ENCODE measurements around the gene CHMP2A.
"Not testable (repeated sequence)": the region's sequence is repeated elsewhere in the genome, so short reads cannot be mapped to it uniquely, and the experiment has no call there.

Gene CHMP2A

GRCh38 chr19:58577581-58577980 lies 22.7 kb upstream of the CHMP2A start:
- H3K9me3 ChIP-seq (ENCODE audit: control insufficient read depth, low read length); H3K4me3 ChIP-seq (ENCODE audit: insufficient read depth, low read depth, low read length); H3K36me3 ChIP-seq (ENCODE audit: control insufficient read depth, insufficient read depth, low read length); H3K27me3 ChIP-seq (ENCODE audit: control insufficient read depth, insufficient read depth, low read length, poor library complexity, severe bottlenecking); H3K27ac ChIP-seq (ENCODE audit: insufficient read depth, low read depth, low read length, poor library complexity, severe bottlenecking); H3K4me1 ChIP-seq (ENCODE audit: control insufficient read depth, insufficient read depth, low read length): not testable (repeated sequence)
- WGBS, 2 experiments, result 81 to 96% methylated on average over 2 of the region's 2 CpGs

- H3K27ac ChIP-seq (ENCODE audit: insufficient read depth, low read depth, low read length, poor library complexity, severe bottlenecking), result peak overlapping the region; percentile 87
- 0% methylated on average over 66 of the region's 66 CpGs for WGBS, 2 experiments
- no peaks in the 10 kb centered on the region for H3K9me3 ChIP-seq (ENCODE audit: control insufficient read depth, low read length)
- H3K4me1 ChIP-seq (ENCODE audit: control insufficient read depth, insufficient read depth, low read length), result peaks cover 12% of the 10 kb centered on the region
- H3K36me3 ChIP-seq (ENCODE audit: control insufficient read depth, insufficient read depth, low read length), result peaks cover 8% of the 10 kb centered on the region
- peak overlapping the region; percentile 83 for H3K4me3 ChIP-seq (ENCODE audit: insufficient read depth, low read depth, low read length)
- H3K27me3 ChIP-seq (ENCODE audit: control insufficient read depth, insufficient read depth, low read length, poor library complexity, severe bottlenecking), result no peaks in the 10 kb centered on the region
Observed at GRCh38 chr19:58575183-58576041, 20.5 kb upstream of the CHMP2A start.

GRCh38 chr19:58573658-58574164 lies 18.8 kb upstream of the CHMP2A start:
- Histone ChIP-seq H3K27ac (ENCODE audit: insufficient read depth, low read depth, low read length, poor library complexity, severe bottlenecking) (peak overlapping the region; percentile 68), H3K9me3 (ENCODE audit: control insufficient read depth, low read length) (no peaks in the 10 kb centered on the region), H3K4me3 (ENCODE audit: insufficient read depth, low read depth, low read length) (peak overlapping the region; percentile 68), H3K36me3 (ENCODE audit: control insufficient read depth, insufficient read depth, low read length) (peaks cover 8% of the 10 kb centered on the region), H3K4me1 (ENCODE audit: control insufficient read depth, insufficient read depth, low read length) (peaks cover 12% of the 10 kb centered on the region), H3K27me3 (ENCODE audit: control insufficient read depth, insufficient read depth, low read length, poor library complexity, severe bottlenecking) (no peaks in the 10 kb centered on the region)
- 6 to 7% methylated on average over 20 of the region's 20 CpGs for WGBS, 2 experiments

- 0% methylated on average over 75 of the region's 75 CpGs for whole genome bisulfite sequencing, 2 experiments
- peak within 1 kb of the TSS; percentile 98 for H3K27ac ChIP-seq (ENCODE audit: insufficient read depth, low read depth, low read length, poor library complexity, severe bottlenecking)
Observed at GRCh38 chr19:58572818-58573657, 18.1 kb upstream of the CHMP2A start, which contains the start of gene MZF1. Gene MZF1, minus strand, starts transcription at chr19:58573335. Its CDS starts 1,946 bp downstream, at chr19:58571389.

GRCh38 chr19:58572026-58572817 lies 17.3 kb upstream of the CHMP2A start:
- Histone ChIP-seq H3K4me1 (ENCODE audit: control insufficient read depth, insufficient read depth, low read length) (peaks cover 12% of the 10 kb centered on the region), H3K36me3 (ENCODE audit: control insufficient read depth, insufficient read depth, low read length) (peaks cover 8% of the 10 kb centered on the region), H3K4me3 (ENCODE audit: insufficient read depth, low read depth, low read length) (peak overlapping the region; percentile 68), H3K9me3 (ENCODE audit: control insufficient read depth, low read length) (no peaks in the 10 kb centered on the region), H3K27ac (ENCODE audit: insufficient read depth, low read depth, low read length, poor library complexity, severe bottlenecking) (peak overlapping the region; percentile 98), H3K27me3 (ENCODE audit: control insufficient read depth, insufficient read depth, low read length, poor library complexity, severe bottlenecking) (no peaks in the 10 kb centered on the region)
- WGBS, 2 experiments, result 55% methylated on average over 24 of the region's 24 CpGs

More at GRCh38 chr19:58572818-58573657, 18.1 kb upstream of the CHMP2A start, which contains the start of gene MZF1:
- H3K4me3 ChIP-seq (ENCODE audit: insufficient read depth, low read depth, low read length), result peak within 1 kb of the TSS; percentile 68
- peaks cover 8% of the 10 kb centered on the region for H3K36me3 ChIP-seq (ENCODE audit: control insufficient read depth, insufficient read depth, low read length)
- no peaks in the 10 kb centered on the region for H3K27me3 ChIP-seq (ENCODE audit: control insufficient read depth, insufficient read depth, low read length, poor library complexity, severe bottlenecking)
- H3K4me1 ChIP-seq (ENCODE audit: control insufficient read depth, insufficient read depth, low read length), result peaks cover 12% of the 10 kb centered on the region
- H3K9me3 ChIP-seq (ENCODE audit: control insufficient read depth, low read length), result no peaks in the 10 kb centered on the region

- H3K27me3 ChIP-seq (ENCODE audit: control insufficient read depth, insufficient read depth, low read length, poor library complexity, severe bottlenecking), result no peaks in the 10 kb centered on the region
- no peak overlapping the region for H3K4me3 ChIP-seq (ENCODE audit: insufficient read depth, low read depth, low read length)
- no peak overlapping the region for H3K27ac ChIP-seq (ENCODE audit: insufficient read depth, low read depth, low read length, poor library complexity, severe bottlenecking)
- H3K9me3 ChIP-seq (ENCODE audit: control insufficient read depth, low read length), result no peaks in the 10 kb centered on the region
- H3K36me3 ChIP-seq (ENCODE audit: control insufficient read depth, insufficient read depth, low read length), result peaks cover 8% of the 10 kb centered on the region
- peaks cover 12% of the 10 kb centered on the region for H3K4me1 ChIP-seq (ENCODE audit: control insufficient read depth, insufficient read depth, low read length)
- 94 to 95% methylated on average over 8 of the region's 8 CpGs for WGBS, 2 experiments
Observed at GRCh38 chr19:58571575-58571947, 16.7 kb upstream of the CHMP2A start.

- WGBS, 2 experiments, result 93 to 94% methylated on average over 25 of the region's 25 CpGs
- no peak overlapping the region for H3K4me3 ChIP-seq (ENCODE audit: insufficient read depth, low read depth, low read length)
- no peak overlapping the region for H3K27ac ChIP-seq (ENCODE audit: insufficient read depth, low read depth, low read length, poor library complexity, severe bottlenecking)
- peaks cover 8% of the 10 kb centered on the region for H3K36me3 ChIP-seq (ENCODE audit: control insufficient read depth, insufficient read depth, low read length)
- H3K4me1 ChIP-seq (ENCODE audit: control insufficient read depth, insufficient read depth, low read length), result peaks cover 12% of the 10 kb centered on the region
- H3K27me3 ChIP-seq (ENCODE audit: control insufficient read depth, insufficient read depth, low read length, poor library complexity, severe bottlenecking), result no peaks in the 10 kb centered on the region
- H3K9me3 ChIP-seq (ENCODE audit: control insufficient read depth, low read length), result no peaks in the 10 kb centered on the region
Observed at GRCh38 chr19:58570770-58571574, 16.1 kb upstream of the CHMP2A start.

- WGBS, 2 experiments, result 95 to 97% methylated on average over 8 of the region's 8 CpGs
- Histone ChIP-seq H3K4me1 (ENCODE audit: control insufficient read depth, insufficient read depth, low read length) (peaks cover 12% of the 10 kb centered on the region), H3K36me3 (ENCODE audit: control insufficient read depth, insufficient read depth, low read length) (peaks cover 8% of the 10 kb centered on the region), H3K4me3 (ENCODE audit: insufficient read depth, low read depth, low read length) (no peak overlapping the region), H3K27ac (ENCODE audit: insufficient read depth, low read depth, low read length, poor library complexity, severe bottlenecking) (no peak overlapping the region), H3K9me3 (ENCODE audit: control insufficient read depth, low read length) (no peaks in the 10 kb centered on the region), H3K27me3 (ENCODE audit: control insufficient read depth, insufficient read depth, low read length, poor library complexity, severe bottlenecking) (no peaks in the 10 kb centered on the region)
Observed at GRCh38 chr19:58569943-58570670, 15.2 kb upstream of the CHMP2A start.

Measured in ectodermal cell (in vitro differentiated cells).